ENCODE measurements around the gene ACSM2B.

DNA sequence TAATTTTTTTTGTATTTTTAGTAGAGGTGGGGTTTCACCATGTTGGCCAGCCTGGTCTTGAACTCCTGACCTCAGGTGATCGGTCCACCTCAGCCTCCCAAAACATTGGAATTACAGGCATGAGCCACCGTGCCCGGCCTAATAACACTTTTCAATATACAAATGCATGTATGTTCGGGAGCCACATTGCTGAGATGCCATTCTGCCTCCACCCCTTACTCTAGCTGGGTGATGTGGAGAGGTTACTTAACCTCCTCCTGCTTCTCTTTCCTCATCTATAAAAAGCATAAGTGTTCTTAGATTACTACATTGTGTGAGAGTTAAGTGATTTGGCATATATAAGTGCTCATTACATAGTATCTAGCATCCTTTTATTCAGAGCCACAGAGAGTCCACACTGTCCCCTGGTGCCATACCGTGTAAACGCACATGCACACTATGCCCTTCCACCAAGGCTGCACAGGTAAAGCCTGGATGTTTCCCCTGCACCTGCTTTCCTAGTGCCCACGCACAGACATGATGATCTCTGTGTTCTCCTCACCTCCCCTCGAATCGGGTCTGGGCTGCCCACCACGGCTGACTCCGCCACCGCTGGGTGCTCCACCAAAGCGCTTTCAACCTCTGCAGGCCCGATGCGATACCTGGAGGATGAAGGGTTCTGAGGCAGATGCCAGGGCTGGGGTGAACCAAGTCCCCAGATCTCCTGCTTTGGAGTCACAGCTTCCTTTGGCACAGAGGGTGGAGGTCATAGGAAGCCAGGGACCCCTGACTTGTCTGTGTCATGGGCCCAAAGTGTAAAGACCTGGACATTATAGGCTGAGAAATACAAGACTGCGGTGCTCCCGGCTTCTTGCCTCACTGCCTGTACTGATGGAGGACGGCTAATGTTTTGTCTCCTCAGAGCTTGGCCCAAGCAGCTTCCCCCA lies 49.0 kb upstream of the ACSM2B start:
- TF ChIP-seq FOXM1 (IDR thresholded peaks at IDR 0.05; ENCODE audit: borderline replicate concordance) (no peak), ELF4 (IDR thresholded peaks at IDR 0.05) (no peak), NFRKB (IDR thresholded peaks at IDR 0.05) (no peak), FOXK2 (IDR thresholded peaks at IDR 0.05) (no peak), LEF1 (IDR thresholded peaks at IDR 0.05; ENCODE audit: borderline replicate concordance) (no peak), CTBP1 (IDR thresholded peaks at IDR 0.05; ENCODE audit: borderline replicate concordance) (no peak), SP1 (IDR thresholded peaks at IDR 0.05) (no peak), FOXA1 (IDR thresholded peaks at IDR 0.05) (no peak)
